PC-3 (cell line): ENCODE results near the gene BCAP29.

Source experiments
- EZH2 ChIP-seq: fragments of 300-600 bp; sonication (generic); IDR thresholded peaks from one replicate; pipeline ENCODE4 v1.6.1; 2017; ENCODE audit warnings: antibody characterized with exemption, mild to moderate bottlenecking, low read length; ENCODE audit not compliant: unreplicated experiment
- EZH2phosphoT487 ChIP-seq: fragments of 300-600 bp; sonication (generic); IDR thresholded peaks from 2 replicates; pipeline ENCODE4 v1.6.1; 2018; ENCODE audit warnings: mild to moderate bottlenecking, antibody characterized with exemption, low read length, borderline replicate concordance
- TF ChIP-seq, protein P1 (sequence below): fragments of 300-600 bp; sonication (generic); conservative IDR thresholded peaks from 2 replicates; pipeline ENCODE4 v1.5.1; 2017; ENCODE audit warnings: antibody characterized with exemption, low read depth, mild to moderate bottlenecking, low read length

DNA sequence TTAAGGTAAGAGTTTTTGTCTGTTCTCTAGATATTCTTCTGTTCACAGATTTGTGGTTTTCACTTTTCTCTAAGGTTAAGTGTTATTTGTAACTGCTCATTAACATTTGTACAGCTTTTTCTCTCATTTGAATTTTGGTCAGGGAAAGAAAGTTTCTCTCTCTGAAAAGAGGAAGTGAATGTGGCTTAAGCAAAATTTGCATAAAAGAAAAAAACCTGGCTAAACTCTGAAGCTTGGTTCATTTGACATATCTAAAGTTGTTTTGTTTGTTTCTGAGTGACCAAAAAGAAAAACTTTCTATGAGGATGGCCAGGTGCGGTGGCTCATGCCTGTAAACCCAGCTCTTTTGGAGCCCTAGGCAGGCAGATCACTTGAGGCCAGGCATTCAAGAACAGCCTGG lies 58.5 kb downstream of the BCAP29 start:
- TF ChIP-seq, protein P1, sequence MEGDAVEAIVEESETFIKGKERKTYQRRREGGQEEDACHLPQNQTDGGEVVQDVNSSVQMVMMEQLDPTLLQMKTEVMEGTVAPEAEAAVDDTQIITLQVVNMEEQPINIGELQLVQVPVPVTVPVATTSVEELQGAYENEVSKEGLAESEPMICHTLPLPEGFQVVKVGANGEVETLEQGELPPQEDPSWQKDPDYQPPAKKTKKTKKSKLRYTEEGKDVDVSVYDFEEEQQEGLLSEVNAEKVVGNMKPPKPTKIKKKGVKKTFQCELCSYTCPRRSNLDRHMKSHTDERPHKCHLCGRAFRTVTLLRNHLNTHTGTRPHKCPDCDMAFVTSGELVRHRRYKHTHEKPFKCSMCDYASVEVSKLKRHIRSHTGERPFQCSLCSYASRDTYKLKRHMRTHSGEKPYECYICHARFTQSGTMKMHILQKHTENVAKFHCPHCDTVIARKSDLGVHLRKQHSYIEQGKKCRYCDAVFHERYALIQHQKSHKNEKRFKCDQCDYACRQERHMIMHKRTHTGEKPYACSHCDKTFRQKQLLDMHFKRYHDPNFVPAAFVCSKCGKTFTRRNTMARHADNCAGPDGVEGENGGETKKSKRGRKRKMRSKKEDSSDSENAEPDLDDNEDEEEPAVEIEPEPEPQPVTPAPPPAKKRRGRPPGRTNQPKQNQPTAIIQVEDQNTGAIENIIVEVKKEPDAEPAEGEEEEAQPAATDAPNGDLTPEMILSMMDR = no peak
- TF ChIP-seq EZH2 = no peak
- no peak for TF ChIP-seq EZH2phosphoT487
